Ramos (cell line): ENCODE measurements around the gene TUBD1.

Experiments used
- in situ Hi-C: fragments of 300-500 bp; cut with MboI; formaldehyde crosslinking; loops from one replicate; pipeline ENCODE4 v1.14.3; 2022; ENCODE audit warnings: low sequenced_read_pairs; ENCODE audit not compliant: unreplicated experiment

Gene TUBD1

DNA sequence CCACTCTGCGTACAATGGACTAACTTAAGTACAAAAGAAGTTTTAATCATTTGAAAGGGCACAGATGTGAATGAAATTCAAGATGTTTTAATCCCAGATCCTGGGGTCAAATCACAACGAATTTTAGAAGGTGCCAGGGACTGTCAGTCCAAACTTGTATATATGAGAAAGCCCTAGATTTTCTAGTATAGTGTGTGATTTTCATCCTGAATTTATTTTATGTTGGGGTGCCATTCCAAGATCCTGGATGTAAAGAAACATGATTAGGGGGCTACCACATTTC is 64.3 kb downstream of the TUBD1 start:
- in situ Hi-C loops: no loop called here

DNA sequence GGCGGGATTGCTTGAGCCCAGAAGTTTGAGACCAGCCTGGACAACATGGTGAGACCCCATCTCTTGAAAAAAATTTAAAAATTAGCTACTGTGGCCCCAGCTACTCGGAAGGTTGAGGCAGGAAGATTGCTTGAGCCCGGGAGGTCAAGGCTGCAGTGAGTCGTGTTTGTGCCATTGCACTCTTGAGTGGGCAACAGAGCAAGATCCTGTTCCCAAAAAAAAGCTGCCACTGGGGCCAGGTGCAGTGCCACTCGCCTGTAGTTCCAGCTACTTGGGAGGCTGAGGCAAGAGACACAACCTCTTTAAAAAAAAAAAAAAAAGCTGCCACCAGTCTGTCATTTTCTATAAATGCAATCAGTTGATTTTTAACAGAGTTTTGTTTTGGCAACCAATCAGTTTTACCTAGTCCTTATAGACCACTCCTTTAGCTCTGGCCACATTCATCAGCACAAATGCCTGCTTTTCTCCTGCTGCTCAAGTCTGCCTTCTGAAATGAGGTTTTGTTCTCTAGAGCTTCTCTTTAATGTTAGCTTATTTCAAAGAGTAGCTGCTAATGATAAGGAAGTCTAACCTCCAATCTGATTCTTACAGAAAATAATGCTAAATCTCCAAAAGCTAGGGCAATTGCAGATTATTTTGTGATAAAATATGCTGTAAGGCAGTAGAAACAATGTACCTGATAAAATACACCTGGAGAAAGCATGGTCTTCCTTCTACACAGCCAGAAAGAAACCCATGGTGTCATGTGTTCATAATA is 64.8 kb downstream of the TUBD1 start:
- in situ Hi-C loops: no loop called here

DNA sequence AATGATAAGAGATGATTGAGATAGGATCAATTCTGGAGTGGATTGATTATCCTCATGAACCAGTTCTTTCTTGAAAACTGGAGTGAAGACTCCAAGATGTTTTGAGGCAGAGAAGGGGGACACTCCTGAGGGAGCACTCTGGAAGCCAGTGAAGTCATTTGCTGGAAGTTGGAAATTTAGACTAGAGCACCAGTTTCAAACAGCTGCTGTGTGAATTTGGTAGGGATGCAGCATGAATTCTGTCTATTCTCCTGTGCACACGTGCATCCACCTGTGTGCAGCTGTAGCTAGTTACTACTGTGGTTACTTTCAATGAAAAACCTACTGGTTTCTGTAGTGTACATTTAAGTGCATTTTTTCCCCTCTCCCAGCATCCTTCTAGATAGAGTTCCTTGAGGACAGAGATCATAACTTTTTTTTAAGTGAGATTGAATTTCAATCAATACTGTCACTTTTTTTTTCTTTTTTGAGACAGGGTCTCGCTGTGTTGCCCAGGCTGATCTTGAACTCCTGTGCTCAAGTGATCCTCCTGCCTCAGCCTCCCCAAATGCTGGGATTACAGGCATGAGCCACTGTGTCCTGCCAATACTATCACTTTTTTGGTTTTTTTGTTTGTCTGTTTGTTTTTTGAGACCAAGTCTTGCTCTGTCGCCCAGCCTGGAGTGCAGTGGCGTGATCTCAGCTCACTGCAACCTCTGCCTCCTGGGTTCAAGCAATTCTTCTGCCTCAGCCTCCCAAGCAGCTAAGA is 65.9 kb downstream of the TUBD1 start:
- in situ Hi-C loops: no loop called here

DNA sequence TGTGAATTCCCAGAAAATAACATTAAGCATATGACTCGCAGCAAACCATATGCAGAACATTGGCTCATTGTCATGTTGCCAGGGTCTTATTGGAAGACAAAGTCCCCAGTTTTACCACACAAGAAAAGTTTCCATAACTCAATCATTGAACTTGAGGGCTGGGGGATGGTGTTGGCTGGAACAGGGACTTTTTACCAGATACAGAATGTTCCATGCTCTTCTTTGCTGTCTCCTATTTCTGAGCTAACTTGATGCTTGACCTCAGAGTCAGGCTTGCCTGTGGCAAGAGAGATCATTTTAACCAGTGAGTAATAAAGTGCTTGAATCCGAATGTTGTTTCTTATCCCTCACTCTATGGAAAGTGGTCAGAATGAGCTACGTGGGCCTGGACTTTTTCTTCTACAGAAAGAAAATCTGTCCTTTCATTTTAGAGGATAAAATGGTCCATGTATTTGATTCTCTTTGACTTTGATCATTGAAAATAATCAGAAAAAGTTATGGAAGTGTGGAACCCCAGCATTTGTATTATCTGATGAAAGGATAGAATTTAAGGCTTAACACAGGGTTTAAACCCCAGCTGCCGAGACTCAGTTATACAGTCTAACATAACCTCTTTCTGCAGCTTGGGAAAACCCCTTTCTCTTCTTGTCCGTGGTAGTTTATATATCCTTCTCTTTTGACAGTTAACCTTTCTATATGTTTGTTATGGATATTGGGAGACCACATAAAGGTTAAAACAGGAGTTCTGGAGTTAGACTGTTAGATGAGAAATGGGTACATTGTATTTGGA is 67.0 kb downstream of the TUBD1 start:
- in situ Hi-C loops: no loop called here

DNA sequence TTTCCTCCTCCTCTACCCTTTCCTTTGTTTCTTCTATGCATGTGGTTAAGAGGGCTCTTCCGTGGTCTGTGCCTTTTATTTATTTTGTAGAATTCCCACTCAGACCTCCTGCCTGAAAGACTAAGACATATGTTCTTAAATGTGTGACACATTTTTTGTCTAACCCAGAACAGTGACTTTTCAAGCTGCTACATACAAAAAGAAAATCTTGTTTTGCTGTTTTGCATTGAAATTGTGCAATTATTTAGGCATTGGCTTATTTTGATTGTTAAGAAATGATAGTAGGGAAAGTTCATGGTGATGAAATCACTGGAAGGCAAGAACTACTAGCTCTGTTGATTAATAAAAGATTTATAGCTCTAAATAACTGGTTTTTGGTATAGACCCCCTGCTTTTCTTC is 76.8 kb downstream of the TUBD1 start:
- in situ Hi-C loops: no loop called here

DNA sequence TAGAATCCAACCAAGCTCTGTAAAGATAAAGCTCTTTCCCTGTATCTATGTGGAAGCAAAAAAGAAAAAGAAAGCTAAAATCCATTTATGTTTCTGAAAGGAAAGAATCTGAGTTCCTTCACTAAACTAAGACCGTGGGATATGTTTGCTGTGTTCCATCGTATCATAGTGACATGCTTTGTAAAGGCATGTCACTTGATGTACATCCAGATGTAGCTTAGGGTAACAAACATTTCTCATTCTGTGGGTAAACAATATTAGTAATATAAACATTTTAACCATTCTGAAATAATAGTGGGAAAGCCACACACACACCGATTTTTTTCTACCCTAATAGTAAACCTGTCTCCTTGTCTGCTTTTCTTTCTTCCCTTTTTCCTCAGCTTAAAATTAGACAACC is 78.1 kb downstream of the TUBD1 start:
- in situ Hi-C loops: no loop called here

DNA sequence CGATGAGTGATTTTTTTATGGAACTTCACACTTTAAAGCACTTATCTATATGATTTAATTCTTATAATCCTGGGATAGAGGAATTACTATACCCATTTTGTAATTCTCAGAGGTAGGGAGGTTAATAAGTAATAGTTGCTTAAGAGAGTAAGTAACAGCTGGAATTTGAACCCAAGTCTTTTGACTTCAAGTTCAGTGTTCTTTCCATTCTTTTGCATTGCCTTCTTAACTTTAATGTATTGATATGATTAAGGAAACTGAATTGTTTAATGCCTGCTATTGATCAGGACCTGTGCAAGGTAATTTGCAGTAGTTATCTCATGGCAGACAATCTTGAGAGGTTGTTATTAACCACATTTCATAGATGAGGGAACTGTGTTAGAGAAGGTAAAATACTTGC is 78.5 kb downstream of the TUBD1 start:
- in situ Hi-C loops: no loop called here

DNA sequence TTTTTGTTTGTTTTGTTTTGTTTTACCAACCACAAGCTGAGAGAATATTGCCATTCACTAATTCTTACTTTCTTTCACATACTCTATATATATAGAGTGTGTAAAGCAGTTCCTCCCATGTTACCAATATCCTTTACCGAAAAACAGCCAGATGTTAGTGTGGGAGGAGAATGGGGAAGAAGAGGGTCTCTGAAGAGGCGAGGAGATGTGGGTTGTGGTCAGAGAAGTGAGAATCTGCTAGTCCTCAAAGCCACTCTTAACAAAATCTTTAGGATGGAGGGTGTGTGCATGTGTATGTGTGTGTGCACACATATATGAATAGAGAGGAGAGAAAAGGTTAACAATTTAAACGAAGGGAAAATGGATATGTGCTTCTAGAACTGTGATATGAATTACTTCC is 80.6 kb downstream of the TUBD1 start:
- in situ Hi-C loops: no loop called here

DNA sequence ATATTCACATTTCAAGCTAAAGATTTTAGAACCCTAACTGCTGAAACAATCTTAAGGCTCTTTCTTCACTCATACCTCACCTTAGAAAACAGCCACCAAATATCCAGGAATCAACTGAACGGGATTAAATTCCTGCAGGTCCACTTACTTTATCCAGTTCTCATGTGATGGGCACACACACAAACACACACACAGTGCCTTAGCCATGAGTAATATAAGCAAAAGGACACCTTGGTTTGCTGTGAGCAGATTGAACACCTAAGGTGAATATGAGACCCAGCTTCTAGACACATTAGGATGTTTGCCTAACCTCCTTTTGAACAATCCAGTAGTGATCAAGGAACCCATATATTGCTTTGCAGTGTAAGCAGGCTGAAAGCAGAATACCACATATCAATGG is 81.5 kb downstream of the TUBD1 start:
- in situ Hi-C loops: no loop called here

DNA sequence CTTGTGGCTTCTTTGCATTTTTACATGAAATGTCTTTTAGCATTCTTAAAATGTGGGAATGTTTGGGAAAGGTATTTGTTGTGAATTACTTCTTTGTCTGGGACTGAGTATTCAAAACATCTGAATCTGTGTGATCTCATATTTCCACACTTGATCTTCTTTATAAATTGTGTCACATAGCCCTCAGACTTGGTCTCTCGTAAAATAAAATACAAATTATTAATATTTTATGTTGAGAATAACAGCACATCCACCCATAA is 81.9 kb downstream of the TUBD1 start:
- in situ Hi-C loops: no loop called here
